NCI-H460 (cell line): ENCODE measurements around the gene ASB11. TPM values are rescaled to one million over a fixed set of nuclear protein-coding genes. Genes with fewer than 3 reads are reported as not detected.

Experiments
- DNase-seq: peaks from one replicate; pipeline ENCODE4 v3.0.0-alpha.2; 2016; ENCODE audit warnings: low read depth; ENCODE audit errors: extremely low read depth
- polyA plus RNA-seq: library from polyadenylated mRNA; depleted of rRNA; stranded (reverse); fragments of >200 nt; gene quantifications from 2 replicates; pipeline ENCODE4 v1.2.3, GENCODE V29; 2014; cell fraction: nucleus; rRNA removed
- total RNA-seq: library from RNA; depleted of rRNA; stranded (reverse); fragments of >200 nt; shearing (Covaris generic); gene quantifications from 2 replicates; pipeline ENCODE4 v1.2.3, GENCODE V29; 2014; rRNA removed

Gene ASB11, protein sequence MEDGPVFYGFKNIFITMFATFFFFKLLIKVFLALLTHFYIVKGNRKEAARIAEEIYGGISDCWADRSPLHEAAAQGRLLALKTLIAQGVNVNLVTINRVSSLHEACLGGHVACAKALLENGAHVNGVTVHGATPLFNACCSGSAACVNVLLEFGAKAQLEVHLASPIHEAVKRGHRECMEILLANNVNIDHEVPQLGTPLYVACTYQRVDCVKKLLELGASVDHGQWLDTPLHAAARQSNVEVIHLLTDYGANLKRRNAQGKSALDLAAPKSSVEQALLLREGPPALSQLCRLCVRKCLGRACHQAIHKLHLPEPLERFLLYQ
- total RNA-seq = not detected in 2 replicates
- polyA plus RNA-seq = not detected in 2 replicates

DNA sequence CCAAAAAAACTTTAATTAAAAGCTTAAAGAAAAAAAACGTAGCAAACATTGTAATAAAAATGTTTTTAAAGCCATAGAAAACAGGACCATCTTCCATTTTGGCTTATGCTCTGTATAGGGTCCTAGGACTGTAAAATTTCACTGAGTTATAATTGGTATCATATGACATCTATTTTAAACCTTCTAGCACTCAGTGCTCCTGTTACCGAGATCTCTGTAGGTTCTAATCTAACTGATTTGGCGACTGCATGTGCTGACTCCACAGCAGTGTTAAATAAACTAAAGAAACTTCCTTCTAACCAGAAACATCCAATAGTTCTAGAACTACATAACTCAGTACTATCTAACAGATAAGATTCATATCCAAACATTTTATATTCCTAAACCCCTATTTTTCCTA is at the start of gene ASB11:
ASB11 (minus strand) TSS at position 132 of the 400 bp plus-strand sequence; CDS start at position 97, 35 bp downstream.
- DNase-seq = no peak

DNA sequence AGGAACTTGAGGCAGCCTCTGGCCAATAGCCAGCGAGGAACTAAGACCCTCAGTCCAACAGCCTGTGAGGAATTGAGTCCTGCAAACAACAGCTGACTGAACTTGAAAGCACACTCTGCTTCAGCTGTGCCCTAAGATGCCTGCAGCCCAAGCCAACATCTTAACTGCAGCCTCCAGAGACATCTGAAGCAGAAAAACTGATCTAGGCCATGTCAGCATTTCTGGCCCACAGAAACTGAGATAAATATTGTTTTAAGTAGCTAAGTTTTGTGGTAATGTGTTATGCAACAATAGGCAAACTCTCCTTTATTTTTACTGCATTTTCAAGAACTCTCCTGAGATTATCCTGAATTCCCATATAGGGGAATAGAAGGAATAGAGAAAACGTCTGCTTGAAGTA is 44.3 kb upstream of the ASB11 start:
- no peak for DNase-seq

DNA sequence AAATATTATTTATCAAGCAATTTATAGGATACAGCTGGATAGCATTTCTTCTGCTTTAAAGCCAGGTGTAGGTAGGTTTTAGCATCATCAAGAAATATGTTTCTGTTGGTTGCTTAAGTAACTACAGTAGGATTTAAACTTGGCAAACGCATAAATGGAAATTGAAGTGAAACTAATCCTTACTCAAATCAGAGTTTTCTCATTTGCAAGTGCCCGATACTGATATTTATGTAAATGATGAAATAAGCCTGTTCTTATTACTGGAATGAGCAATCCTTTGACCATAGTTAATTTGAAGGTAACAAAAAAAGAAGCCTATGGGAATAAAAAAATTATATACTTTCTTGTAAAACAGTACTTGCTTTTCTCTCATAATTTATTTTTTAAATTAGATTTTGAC is 43.1 kb upstream of the ASB11 start:
- no peak for DNase-seq

DNA sequence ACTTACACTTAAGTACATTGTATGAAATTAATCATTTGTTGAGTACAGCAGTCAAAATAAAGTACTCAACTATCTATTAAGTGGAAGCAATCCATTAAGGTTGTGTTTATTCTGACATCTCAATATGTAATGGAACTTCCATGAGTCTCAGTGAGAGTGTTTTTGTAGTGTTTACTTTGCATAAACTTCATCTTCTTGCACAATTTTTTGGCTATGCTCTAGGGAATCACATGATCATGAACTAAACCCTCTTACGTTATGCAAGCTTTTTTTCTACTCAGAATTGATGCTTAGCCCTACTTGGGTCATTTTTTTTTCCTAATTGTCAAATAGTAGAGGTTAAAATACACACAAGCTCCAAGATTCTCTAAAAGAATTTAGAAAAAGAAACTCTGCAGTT is 41.0 kb upstream of the ASB11 start:
- no peak for DNase-seq

DNA sequence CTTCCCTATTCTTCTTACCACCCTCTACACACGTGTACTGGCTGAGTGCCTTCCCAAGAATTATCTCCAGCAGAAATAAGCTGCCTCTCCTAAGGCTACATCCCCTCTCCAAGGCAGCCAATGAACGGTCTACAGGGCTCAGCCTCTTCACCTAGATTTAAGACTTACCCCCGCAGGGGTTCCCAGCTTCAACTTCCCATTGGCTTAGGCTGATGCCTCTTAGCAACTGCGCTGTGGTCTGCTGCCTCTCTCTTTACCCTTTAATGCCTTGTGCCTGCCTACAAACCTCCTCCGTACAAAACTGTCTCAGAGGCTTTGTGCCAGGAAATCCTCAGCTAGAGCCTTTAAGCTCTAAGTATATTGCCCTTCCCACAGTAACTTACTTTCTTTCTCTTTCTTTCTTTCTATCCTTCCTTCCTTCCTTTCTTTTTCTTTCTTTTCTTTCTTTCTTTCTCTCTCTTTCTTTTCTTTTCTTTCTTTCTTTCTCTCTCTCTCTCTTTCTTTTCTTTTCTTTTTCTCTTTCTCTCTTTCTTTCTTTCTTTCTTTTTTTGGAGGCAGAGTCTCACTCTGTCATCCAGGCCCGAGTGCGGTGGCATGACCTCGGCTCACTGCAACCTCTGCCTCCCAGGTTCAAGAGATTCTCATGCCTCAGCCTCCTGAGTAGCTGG is 35.0 kb upstream of the ASB11 start:
- no peak for DNase-seq

DNA sequence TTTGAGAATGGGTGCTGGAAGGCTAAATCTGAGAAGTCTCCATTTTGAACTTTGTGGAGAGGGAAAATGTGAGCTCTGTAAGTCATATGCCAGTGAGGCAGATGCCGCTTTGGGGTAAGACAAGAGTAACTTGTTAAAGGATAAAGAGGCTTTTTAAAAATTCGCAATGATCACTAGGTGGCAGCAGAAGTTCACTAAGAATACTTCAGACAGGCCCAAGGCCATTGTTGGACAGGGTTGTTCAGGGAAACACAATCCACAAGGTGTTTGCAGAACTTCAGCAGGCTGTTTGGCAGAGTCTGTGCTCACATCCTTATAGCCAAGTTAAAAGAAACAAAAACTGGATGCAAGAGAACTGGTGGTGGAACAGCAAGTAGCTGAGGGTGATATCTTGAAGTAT is 33.6 kb upstream of the ASB11 start:
- DNase-seq = peak; percentile 44

DNA sequence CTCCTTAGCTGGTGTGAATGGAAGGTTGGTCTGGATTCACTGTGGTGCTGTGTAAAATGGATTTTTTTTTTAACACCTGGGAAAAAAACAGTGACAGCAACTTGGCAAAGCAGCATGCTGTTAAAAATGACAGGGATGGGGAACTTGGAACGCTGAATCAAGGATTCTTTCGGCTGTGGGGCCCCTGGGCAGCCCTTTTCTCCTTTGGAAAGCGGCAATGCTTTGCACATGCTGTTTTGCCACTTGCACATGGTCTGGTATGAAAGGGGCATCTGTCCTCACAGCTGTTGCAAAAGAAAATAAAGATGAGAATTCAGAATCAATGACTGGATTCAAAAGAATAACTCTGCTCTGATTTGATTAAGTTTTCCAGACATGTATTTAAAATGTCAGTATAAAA is 30.5 kb upstream of the ASB11 start:
- no peak for DNase-seq

DNA sequence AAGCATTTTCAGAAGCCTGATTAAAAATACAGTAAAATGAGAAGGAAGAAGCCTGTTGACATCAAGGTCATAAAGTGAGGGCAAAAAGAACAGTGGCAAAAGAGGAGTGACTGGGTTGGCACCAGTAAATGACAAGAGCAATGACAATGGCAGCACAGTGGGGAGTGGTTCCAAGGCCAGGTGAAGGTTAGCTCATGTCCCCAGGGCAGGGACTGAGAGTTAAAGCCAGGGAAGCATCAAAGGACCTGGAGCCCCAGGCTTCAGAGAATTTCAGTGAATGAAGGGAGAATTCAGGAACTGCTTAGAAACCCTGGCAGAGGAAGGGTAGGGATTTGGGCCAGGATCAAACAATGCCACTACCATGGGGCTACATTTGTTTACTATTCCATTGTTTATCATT is 28.7 kb upstream of the ASB11 start:
- no peak for DNase-seq

DNA sequence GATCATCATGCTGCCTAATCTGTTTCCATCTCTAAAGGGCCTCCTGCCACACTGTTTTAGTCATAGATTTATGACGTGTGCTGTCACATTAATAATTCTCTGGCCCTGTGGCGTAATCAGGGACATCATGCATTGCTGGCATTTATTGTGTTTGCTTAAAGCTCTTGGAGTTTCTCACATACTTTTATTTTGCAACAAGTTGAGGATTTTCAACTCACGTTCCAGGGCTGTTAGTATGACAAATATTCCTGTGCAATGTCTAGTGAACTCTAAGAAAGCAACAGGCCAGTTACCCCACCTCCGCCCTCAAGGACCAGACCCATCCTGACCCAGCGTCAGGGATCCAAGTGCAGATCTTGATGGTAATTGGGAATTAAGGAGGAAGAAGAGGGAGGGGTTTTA is 27.6 kb upstream of the ASB11 start:
- peak; percentile 41 for DNase-seq

DNA sequence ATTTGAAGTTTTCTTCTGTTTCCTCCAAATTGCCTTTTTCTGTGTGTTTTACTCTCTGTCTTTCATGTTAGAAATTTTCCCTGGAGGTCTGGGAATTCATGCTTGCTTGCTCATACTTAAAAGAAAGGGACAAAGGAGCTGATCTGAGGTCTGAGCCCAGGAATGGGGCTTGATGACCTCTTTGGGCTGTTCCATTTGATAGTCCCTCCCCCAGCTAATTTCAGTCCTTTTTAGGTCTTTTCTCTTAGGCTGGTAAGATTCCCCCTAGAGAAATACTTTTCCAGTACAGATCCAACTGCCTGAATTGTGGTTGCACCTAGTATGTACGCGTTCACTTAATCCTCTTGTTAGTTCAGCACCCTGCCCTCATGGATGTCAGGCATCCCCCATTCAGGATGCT is 25.4 kb upstream of the ASB11 start:
- no peak for DNase-seq

DNA sequence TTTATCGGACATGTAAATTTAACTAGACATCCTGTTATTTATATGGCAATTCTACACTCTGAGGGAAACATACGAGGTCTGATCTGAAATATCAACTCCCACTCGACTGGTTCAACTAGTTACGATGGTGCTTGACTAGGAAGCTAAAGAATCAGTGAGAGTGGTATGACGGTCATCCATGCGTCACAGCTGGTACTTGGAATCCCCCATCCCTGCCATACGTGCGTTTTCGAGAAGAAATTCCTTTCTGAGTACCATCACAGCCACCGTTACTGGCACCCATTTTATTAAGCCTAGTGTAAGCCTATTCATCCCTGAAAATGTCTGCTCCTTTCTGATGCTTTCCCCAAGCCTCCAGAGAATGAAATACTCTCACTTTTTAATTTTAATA is 20.6 kb upstream of the ASB11 start:
- peak; percentile 3 for DNase-seq

DNA sequence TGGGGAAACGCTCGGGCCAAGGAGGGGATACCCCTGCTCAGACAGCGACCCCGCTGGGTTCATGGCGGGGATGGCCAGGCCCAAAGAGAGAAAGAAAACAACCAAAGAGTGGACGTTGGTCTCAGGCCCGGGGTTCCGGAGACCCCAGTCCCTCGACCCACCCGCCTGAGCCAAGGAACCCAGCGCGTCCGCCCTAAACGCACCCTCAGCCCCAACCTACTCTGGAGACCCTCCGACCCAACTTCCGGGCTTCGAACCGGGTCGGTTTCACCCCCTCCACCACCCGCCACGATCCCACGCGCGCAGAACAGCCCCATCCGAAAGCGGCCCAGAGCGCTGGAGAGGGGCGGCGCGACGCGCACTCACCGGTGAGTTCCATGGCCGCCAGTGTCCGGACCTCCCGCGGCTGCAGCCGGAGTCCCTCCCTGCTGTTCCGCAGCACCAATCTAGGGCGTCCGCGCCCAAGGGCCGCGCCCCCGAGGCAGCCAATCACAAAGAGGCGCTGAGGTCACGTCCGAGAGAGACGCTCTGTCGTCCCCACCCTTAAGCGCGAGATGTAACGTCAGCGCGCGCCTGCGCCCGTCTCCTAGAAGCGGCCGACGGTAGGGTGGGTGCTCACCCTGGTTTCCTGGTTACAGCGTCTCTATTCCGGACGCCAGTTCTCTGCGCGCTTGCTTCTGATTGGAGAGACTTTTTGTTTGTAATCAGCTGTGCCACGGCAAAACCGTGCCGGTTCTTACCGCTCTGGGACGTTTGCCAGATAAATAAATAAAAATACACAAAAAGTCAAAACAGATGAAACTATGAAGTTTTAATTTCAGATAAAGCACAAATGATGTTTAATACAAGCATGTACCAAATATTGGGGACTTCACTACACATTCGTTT is 19.9 kb upstream of the ASB11 start, which contains the start of gene PIGA:
PIGA (minus strand) TSS at position 389 of the 888 bp plus-strand sequence. CDS start 3,593 bp downstream, outside the sequence.
- DNase-seq = peak; percentile 96

DNA sequence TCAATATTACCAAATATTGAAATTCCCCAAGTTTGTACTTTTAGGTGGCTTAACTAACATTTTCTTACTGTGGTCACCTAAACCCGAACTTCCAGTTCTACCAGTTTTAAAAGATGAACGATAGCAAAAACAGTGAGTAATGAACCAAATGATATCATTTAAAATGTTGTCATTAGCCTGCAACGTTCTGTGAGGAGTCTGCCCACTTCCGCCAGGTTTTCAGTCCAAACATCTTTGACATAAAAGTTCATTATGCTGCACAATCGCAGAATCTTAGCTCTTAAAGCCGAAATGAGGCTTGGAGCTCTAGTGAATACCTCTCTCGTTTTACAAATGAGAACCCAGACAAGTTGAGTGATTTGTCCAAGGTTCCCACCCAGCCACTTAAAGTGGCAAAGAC is 19.1 kb upstream of the ASB11 start:
- DNase-seq = no peak

DNA sequence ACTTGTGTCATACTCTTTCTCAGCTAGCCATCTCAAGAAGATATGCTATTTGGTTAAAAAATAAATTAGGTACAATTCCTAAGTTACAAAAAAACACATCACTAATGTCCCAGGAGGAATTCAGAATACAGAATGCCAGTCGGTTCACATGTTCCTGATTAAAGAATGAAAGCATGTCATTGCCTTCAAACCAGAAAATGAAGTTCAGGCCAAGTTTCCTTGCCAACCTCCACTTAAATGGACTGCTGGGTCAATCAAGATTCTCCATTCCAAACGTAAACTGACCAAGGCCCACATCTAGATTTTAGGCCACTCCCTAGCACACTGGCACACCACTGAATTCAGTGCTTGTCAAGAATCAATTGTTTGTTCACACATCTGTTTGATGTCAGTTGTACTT is 13.4 kb upstream of the ASB11 start:
- no peak for DNase-seq

DNA sequence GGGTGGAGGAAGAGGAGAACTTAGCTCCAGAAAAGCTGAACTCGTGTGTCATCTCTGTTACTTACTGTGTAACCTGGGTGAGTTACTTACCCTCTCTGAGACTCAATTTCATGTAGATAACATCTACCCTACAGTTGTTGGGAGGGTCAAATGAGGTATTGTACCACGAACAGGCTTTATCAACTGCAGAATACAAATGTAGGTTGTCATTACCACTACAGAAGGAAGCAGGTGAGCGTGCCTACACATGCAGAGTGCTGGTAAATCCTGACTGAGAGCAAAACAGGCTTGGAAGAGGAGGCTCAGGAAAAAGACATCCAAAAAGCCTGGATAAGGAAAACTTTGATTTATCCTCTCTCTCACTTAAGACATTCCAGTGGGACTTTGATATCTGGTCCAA is 12.7 kb upstream of the ASB11 start:
- no peak for DNase-seq

DNA sequence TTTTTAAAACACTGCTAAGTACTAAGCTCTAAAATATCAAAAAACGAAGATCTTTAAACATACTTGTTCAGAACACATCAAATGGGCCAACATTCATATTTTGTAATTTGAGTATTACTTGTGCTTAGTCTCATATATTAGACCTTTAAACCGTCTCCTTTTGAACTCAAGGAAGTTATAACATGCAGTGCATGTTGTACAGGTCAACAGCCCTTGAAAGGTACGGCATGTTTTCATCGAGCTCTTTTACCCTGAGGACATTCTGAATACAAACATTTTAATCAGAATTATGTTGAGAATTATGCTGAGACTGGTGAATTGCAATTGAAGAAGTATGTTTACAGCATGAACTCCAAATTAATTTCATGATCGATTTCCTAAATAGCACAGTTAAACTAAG is 7.0 kb upstream of the ASB11 start:
- no peak for DNase-seq

DNA sequence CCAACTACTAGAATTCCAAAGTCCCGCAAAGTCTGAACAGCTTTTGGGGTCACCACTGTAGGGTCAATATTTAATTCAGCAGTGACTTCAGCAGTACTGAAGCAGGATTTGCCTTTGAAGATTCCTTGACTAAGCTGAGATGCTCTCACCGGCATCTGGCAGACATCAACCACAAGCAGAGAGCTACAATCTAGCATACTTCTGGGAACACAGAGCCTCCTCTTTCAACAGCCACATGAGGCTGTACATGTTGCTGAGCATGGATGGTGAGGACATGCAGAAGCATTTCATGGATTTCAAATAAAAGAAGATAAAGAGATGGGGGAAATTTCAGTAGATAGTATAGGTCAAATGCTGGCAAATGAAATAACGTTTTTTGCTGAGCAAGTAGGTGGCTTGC is 6.6 kb upstream of the ASB11 start:
- no peak for DNase-seq

DNA sequence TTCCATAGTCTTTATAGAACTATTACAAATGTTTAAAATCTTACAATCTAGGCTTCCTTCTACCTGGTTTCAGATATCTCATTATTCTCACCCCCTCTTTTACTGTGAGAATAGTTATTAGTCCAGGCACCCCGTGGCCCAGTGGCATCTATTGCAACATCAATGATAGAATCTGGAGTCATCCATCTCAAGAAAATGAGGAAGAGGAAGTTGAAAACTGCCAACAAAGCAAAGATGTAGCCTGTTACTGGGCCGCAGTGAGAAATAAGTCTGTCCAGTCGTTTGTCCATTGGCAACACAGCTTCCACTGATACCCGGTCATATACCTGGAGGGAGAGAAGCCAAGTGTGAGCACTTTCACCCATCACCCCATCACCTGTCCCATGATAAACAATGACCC is 6.0 kb upstream of the ASB11 start:
- no peak for DNase-seq

DNA sequence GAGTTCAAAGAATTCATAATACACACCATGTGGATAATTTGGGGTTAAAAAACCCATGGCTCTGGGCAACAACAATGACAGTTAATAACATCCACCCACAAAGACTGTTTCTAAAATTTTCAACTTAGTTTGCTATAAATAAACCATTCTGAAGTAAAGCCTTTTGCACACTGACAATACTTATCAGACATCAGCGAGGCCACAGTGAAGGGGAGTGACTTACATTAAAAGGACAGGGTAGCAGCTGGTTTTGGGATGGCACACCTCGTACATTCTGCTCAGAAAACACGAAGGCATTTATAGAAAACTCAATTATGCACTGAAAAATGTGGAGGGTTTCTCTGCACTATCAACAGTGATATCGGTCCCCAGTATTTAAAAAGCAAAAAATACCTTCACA is 4.9 kb upstream of the ASB11 start:
- no peak for DNase-seq

DNA sequence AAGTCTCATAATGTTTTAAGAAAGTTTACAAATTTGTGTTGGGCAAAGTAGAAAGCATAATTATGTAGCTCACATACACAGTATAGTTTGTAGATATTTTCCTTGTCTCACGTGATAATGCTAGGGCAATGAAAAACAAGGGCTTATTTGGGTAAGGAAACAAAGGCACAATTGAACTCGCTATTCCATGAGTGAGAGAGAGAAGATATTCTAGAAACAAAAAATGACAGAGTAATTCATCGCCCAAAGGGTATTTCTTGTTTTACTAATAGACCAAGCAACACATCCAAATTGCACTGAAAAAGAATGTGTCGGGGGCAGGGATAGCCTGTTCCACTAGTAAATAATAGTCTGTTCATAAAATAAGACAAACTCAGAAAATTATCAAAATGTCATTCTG is 3.6 kb upstream of the ASB11 start:
- DNase-seq = no peak

DNA sequence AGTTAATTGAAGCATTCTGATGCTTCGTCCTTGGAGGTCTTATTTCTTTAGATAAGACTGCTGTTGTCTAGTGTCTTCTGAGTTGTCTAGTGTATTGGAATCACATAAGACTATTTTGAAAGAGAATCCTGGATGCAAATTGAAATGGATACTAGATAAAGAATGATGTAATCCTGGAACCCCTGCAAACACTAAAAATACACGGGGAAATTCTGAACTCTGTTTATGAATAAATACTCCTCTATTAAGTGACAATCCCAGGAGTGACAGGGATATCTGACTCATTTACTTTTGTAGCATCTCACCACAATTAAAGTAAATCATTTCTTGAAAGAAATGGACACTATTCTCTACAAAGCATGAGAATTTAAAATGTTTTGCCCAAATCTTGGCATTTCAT is 968 bp downstream of the ASB11 start:
- DNase-seq = no peak
